Fibroblast of skin of abdomen (primary cell): Measurements from ENCODE around the gene EXOSC3. TPM values are rescaled to one million over a fixed set of nuclear protein-coding genes. Genes with fewer than 3 reads are reported as not detected.
"Not testable (repeated sequence)": the region's sequence is repeated elsewhere in the genome, so short reads cannot be mapped to it uniquely, and the experiment has no call there.

Source experiments
- DNase-seq: peaks from one replicate; pipeline ENCODE4 v3.0.0-alpha.2; 2013
- polyA plus RNA-seq, 2 experiments: library from polyadenylated mRNA; unstranded; fragments of 120-200 nt; gene quantifications; one replicate each; pipeline ENCODE4 v1.2.1, GENCODE V29; 2013; ENCODE audit not compliant: insufficient read length in 2 of 2

EXOSC3 gene
- polyA plus RNA-seq (2013, experiment 1 of 2; ENCODE audit: insufficient read length) = 36.9 TPM
- polyA plus RNA-seq (2013, experiment 2 of 2; ENCODE audit: insufficient read length) = 37.6 TPM

DNA sequence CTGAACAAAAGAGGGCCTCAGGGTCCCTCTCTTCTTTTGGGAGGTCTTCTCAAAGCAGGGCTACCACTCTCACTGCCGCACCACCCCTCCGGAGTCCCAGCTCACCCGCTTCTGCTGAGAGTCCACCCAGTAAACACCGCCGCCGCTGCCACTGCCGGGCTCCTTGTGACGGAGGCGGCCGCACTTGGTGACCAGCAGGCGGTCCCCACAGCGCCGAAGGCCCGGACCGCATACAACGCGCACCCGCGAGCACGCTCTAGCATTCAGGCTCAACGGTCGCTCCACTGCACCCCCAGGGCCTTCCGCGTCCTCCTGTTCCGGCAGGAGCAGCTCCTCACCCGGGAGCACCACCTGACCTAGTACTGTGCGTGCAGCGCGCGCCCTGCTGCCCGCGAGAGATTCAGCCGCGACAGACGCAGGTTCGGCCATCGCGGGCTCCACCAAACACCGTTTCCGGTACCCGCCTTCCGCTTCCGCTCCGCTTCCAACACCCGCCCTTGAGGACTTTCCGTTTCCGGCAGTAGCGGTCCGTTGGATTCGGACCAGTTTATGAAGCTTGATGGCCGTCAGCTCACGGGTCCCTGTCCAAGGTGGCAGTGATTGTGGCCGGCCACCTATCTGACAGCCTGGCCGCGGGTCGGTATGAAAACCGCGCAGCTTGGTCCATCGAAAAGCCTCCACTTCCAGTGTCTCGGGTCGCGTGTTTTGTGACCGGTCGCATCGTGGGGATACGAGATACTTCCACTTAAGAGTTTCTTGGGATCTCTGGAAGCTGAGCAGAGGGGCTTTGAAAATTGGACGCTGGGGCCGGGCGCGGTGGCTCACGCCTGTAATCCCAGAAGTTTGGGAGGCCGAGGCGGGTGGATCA is at the start of gene EXOSC3:
TSS of gene EXOSC3 (minus strand) at position 449 of the 868 bp plus-strand sequence. CDS start at position 429, 20 bp downstream.
- DNase-seq = peak; percentile 87

DNA sequence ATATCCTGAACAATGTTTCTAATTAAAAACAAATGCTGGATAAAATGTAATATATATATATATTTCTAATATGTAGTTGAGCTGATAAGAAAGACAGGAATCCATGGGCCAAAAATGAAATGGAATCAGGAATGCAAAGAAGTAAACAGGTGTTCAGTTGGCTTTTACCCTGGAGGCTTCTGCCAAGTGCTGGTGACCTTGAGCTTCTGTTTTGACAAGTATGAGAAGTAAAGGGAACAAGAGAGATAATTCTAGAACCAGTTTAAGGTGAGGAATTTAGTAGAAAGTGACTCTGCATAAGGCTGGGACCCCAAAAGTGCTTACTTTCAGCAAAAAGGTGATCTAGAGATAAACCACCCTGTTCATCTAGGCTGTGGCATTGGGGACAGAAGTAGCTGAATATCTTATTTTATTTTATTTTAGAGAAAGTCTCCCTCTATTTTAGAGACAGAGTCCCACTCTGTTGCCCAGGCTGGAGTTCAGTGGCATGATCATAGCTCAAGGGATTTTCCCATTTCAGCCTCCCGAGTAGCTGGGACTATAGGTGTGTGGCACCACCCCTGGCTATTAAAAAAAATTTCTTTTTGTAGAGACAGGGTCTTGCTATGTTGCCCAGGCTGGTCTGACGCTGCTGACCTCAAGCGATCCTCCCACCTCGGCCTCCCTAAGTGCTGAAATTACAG is 42.8 kb upstream of the EXOSC3 start:
- DNase-seq = no peak

DNA sequence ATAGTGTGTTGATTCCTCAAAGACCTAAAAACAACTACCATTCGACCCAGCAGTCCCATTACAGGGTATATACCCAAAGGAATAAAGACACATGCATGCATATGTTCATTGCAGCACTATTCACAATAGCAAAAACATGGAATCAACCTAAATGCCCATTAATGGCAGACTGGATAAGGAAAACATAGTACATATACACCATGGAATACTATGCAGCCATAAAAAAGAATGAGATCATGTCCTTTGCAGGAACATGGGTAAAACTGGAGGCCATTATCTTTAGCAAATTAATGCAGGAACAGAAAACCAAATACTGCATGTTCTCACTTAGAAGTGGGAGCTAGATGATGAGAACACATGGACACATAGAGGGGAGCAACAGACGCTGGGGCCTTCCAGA is 40.3 kb upstream of the EXOSC3 start:
- DNase-seq = not testable (repeated sequence)

DNA sequence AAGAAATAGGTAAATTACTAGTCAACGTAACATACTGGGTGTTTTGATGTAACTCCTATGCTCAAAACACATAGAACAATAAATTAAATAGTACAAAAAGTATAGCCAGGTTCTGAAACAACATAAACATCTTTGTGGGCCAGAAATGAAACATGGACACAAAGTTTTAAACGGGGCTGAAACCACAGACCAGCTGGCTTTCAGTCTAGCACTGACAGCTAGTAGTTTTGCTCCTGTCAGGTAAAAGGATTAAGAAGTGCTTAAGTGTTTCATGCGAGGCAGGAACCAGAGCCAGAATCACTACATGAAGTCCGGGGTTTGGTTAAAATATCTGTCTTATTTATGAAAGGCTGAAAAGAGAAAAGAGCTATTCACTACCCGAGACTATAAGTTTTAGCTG is 35.3 kb upstream of the EXOSC3 start:
- DNase-seq = no peak

DNA sequence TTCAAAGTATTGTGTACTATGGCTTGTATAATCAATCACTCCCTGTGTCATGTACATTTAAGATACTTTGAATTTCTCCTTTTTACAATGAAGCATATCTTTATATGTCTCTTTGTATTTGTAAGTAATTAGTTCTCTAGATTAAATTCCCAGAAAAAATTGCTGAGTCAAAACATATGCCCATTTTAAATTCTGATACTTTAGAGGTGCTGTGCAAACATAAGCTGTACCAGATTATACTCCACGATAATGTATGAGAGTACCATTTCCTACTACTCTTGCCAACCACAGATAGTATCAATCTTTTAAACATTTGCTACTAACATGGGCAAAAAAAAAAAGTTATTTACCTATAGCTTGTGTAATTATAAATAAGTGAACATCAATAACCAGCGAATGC is 34.0 kb upstream of the EXOSC3 start:
- DNase-seq = no peak

DNA sequence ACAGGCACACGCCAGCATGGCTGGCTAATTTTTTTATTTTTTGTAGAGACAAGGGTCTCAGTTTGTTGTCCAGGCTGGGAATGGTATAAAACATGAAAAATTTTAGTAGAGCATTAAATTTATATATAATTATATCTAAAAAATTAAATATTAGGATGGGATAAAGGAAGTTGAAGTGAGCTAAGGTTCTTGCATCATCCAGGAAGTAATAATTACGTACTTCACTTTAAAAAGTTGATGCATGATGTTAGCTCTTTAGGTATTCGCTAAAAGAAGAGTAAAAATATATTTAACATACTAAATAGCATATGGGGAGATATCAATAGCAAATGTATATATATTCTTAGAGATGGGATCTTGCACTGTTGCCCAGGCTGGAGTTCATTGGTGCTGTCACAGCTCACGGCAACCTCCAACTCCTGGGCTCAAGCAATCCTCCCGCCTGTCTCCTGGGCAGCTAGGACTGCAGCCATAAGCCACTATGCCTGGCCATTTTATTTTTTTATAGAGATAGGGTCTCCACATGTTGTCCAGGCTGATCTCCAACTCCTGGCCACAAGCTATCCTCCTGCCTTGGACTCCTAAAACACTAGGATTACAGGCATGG is 28.0 kb upstream of the EXOSC3 start:
- no peak for DNase-seq

DNA sequence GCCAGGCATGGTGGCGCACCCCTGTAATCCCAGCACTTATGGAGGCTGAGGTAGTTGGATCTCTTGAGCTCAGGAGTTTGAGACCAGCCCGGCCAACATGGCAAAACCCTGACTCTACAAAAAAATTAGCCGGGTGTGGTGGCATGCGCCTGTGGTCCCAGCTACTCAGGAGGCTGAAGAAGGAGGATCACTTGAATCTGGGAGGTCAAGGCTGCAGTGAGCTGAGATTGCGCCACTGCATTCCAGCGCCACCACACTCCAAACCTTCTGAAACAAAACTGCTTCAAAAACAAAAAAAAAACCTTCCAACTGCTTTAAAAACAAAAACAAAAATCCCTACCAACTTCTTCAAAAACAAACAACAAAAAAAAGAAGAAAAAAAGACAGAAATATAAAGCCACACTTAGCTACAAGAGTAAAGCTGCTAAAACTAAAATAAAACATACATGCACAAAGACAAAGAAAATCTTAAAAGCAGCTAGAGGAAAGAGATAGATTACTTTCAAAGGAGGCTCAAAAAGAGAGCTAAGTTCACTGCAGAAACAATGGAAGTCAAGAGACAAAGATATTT is 27.1 kb upstream of the EXOSC3 start:
- DNase-seq = no peak

DNA sequence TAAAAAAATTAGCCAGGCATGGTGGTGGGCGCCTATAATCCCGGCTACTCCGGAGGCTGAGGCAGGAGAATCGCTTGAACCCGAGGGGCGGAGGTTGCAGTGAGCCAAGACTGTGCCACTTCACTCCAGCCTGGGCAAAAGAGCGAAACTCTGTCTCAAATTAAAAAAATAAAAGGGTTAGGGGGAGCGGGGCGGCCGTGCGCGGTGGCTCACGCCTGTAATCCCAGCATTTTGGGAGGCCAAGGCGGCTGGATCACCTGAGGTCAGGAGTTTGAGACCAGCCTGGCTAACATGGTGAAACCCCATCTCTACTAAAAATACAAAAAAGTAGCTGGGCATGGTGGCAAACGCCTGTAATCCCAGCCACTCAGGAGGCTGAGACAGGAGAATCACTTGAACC is 24.8 kb upstream of the EXOSC3 start:
- not testable (repeated sequence) for DNase-seq

DNA sequence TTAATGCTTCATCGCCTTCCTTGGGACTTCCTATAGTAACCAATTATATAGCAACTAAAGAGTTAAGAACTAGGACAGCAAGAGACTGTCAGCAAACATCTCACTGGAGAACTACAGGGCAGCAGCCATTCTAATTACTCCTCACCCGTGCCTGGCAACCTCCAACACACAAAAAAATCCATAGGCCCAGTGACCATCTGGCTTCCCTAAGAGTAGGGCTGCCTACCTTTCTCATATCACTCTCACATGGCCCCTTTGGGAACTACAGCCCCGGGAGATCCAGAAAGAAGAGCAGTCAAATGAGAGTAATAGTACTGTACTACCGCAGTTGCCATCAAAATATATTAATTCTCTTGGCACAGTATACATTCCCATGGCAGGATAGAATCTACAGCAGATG is 21.4 kb upstream of the EXOSC3 start:
- DNase-seq = no peak

DNA sequence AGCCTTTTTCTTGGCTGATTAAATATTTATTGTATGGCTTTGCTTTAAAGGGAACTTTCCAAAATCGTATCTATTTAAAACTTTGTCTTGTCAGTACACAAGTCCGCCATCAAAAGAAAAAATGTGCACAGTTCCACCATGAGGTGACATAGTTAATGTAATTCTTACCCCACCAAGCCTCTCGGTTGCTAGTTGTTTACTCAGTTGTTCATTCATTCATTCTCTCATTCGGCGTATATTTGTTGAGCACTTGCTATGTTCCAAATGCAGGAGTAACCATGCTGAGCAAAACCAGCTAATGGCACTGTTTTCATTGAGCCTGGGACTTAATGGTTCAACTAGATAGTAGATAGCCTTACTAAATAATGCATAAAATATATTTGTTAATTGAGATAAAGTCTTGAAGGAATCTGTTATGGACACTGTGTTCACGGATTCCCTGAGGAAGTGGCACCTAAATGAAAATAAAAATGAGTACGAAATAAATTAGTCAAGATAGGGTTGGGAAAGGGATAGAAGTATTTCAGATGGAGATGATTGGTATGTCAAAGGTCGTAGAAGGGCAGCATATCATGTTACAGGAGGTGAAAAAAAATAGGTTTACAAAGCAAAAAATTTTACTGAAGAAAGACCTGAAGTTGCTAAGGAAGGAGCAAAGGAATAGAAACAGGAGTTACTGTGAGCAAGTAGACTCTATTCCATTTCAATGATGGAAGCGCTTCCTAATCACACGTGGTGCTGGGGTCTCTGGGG is 17.3 kb upstream of the EXOSC3 start:
- DNase-seq = no peak

DNA sequence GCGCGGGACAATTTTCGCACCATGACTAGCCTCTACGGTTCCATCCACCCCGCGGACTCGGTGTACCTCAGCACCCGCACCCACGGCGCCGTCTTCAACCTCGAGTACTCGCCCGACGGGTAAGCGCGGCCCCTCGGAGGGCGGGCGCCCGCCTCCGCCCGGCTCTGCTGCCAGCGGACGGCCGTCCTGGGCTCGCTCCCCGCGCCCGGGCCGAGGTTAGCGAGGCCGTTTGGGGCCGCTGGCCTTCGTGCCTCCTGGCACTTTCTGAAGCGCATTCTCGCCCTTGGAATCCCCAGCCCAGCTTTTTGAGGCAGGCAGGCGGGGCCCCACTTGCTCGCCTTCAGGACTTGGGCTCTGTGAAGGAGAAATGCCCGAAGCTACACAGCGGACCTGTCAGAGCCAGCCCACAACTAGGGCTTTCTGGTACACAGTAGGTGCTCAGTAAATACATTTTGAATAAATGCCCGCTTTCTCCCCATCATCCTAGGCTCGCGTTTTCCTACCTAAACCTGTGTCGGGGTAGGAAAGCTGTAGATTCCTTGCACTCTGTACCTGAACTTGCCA is 16.5 kb upstream of the EXOSC3 start:
- no peak for DNase-seq

DNA sequence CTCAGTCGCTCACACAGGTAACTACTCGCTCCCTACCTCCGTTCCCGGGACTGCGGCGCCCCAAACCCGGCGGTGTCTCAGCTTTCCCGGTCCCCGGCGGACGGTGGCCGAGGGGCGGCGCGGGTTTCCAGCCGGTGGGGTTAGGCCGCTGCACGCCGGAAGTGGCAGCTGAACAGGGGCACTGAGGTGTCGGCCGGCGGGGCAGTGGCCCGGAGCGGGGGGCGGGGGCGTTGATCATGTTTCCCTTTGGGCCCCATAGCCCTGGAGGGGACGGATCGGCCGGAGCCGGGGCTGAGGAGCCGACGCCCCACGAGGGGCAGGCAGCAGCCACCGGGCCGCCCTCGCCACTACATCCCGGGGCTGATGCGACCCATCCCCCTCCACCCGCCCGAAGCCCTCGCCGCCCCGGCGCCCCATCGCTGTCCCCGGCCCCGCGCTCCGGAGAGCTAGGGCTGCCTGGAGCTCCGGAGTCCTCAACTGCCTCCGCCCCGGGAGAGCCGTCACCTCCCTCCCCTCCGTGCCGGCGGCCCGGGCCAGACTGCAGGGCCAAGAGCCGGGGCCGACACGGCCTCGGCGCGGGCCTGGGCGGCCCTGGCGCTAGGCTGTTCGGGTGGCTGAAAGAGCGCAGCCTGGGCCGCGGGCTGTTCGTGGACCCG is 15.9 kb upstream of the EXOSC3 start, which contains the start of gene DCAF10:
TSS of gene DCAF10 (plus strand) at position 167 of the 656 bp plus-strand sequence. CDS start at position 237, 70 bp downstream.
- DNase-seq = peak; percentile 83

DNA sequence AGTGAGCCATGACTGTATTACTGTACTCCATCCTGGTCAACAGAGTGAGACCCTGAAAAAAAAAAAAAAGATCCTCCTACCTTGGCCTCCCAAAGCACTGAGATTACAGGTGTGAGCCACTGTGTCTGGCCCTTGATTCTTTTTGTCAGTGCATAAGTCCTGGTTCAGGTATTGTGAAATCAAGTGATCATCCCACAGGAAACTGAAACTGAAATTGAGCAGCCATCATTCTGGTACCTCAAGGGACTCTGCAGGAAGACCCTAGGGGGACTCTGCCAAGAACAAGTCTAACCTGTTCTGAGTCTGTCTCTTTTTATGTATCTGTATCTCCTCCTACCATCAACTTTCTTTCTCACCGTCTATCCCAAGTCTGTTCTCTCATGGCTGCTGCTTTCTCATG is 13.8 kb upstream of the EXOSC3 start:
- no peak for DNase-seq

DNA sequence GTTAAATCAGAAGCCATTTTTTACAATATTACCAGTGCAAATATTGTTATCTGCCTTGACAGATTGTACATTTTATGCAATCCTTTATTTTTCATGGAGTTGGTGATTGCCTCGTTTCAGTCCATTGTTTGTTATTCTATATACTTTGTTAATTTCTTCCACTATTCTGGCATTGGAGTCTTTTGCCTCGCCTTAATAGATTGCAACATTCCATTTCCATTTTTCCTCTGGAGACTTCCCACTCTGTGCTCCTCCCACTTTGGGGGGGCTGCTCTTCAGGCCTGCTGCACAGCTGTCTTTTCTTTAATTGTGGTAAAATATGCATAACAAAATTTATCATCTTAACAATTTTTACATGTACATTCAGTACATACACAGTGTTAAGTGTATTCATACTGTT is 11.4 kb upstream of the EXOSC3 start:
- no peak for DNase-seq

DNA sequence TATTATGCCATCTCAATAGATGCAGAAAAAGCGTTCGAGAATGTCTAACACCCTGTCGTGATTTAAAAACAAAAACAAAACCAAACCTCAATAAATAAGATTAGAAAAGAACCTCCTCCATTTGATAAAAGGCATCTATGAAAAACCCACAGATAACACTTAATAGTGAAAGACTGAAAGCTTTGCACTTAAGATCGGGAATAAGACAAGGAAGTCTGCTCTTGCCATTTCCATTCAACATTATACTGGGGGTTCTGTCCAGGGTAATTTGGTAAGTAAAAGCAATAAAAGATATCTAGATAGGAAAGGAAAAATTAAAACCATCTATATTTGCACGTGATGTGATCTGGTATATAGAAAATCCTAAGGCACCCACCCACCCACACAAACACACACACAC is 7.3 kb upstream of the EXOSC3 start:
- DNase-seq = no peak

DNA sequence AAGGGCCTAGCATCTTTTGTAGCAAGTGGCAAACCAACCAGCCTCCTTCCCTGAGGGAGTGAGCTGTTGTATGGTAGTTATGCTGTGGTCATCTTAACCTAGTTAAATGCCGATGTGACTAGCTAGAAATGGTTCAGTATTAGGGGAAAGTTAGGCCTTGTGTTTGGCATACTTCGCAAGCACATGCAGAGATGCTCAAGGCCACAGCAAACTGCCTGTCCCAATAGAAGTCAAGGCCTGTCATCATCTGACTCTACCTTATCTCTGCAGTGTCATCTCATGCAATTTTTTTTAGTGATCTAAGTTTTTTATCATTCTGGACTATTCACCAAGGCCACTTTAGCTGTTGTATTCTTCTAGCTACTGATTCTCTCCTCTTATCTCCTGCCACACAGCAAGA is 5.2 kb upstream of the EXOSC3 start:
- DNase-seq = no peak

DNA sequence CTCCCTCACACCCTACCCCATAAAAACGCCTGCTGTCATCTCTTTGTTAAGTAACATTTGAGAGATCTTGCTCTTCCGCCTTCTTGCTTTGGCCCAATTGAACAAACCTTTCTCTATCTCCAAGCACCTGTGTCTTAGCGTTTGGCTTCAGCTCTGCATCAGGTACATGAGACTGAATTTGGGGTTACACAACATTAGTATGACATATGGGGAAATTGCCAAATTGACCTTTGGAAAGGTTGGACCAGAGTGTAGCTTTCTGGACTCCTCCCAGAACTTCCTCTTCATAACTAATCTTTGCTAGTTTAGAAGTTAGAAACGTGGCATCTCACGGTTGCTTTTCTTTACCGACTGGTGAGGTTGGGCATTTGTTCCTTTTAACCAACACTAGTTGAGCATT is 3.5 kb upstream of the EXOSC3 start:
- DNase-seq = no peak

DNA sequence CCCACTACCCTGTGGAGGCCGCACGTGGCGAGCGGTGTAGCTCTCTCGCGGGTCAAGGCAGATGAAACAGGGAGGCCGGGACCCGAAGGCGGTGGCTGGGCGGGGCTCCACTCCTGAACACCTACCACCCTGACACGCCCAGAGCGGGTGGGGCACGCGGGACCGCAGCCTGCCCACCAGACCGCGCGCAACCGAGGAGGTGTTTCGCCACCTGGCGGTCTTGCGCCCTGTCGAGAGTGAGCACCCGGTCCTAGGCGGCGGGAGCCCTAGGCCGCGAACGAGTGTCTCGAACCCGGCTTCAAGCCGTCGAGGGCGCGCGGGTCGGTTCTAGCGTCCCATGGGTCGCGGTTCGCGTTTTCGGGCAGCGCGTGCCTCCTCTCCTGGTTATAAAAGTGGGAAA is 2.2 kb upstream of the EXOSC3 start:
- DNase-seq = no peak

DNA sequence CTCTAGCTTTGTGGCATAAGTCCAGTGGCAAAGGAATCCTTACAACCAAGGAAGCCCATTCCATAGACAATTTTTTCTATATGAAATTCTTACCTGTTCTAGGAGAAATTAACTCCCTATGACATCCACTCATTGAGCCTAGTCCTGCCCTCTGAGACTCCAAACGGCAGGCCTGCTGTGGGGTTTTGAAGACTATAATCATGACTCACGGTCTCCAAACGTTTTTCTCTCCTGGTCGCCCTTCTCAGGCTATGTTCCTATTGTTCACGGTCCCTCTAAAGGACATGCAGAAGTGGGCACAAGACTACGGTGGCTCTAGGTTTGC is 611 bp downstream of the EXOSC3 start:
- no peak for DNase-seq

DNA sequence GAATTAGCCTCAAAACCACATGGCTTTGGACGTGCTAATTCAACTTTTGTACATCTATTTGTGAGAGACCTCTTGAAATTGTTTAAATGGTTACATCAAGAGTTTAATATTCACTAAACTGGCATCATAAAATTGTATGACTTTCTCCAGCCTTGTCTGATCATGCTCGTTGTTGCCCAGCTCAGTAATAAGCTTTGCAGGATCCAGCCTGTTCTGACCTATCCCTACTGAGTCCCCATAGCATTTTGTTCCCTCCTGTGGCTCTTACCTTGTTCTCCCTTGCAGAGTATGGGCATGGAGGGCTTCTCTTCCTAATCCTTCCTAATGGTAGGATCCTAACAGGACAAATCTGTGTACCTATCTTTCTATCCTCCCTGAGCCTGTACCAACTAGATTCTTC is 6.3 kb downstream of the EXOSC3 start:
- DNase-seq = no peak

DNA sequence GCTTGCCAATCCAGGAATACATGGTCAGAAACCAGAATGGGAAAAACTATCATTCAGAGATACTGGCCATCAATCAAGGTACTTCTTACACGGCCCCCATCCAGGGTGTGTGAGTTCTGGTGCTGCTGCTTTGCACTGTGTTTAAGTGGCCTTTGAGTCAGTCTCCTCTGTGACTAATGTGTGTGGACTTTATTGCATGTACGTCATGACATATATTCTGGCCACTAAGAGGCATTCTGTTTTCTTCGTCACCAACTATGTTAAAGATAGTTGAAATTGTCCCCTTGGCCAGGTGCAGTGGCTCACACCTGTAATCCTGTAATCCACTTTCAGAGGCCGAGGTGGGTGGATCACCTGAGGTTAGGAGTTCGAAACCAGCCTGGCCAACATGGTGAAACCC is 8.5 kb downstream of the EXOSC3 start:
- peak; percentile 15 for DNase-seq
